Thymus (tissue), 11 donors: ENCODE results near the gene ATP1B1. TPM values are rescaled to one million over a fixed set of nuclear protein-coding genes. Genes with fewer than 3 reads are reported as not detected.

Experiments used
- DNase-seq, 9 donors: peaks; one replicate each; pipeline ENCODE4 v3.0.0-alpha.2; 2013; ENCODE audit warnings: low spot score in 9 of 9, low read depth in 6 of 9, missing footprints in 1 of 9
- H3K27ac ChIP-seq, 2 donors: one replicate each; pipeline ENCODE4 v1.5.1; 2013; ENCODE audit warnings: control low read depth in 1 of 2, low read depth in 1 of 2, low read length in 1 of 2, mild to moderate bottlenecking in 1 of 2, moderate library complexity in 1 of 2
- H3K27me3 ChIP-seq, 2 donors: one replicate each; pipeline ENCODE4 v1.5.1; 2013; ENCODE audit warnings: low read length in 1 of 2; ENCODE audit not compliant: control insufficient read depth in 2 of 2, insufficient read depth in 1 of 2
- H3K36me3 ChIP-seq, 2 donors: one replicate each; pipeline ENCODE4 v1.5.1; 2013; ENCODE audit warnings: low read length in 1 of 2, mild to moderate bottlenecking in 1 of 2, moderate library complexity in 1 of 2; ENCODE audit not compliant: control insufficient read depth in 2 of 2, insufficient read depth in 2 of 2
- H3K4me1 ChIP-seq, 2 donors: one replicate each; pipeline ENCODE4 v1.5.1; 2013; ENCODE audit warnings: low read length in 2 of 2; ENCODE audit not compliant: control insufficient read depth in 2 of 2, insufficient read depth in 2 of 2
- H3K4me3 ChIP-seq, 2 donors: one replicate each; pipeline ENCODE4 v1.5.1; 2013; ENCODE audit warnings: low read length in 2 of 2, control low read depth in 1 of 2, mild to moderate bottlenecking in 1 of 2
- H3K9me3 ChIP-seq, 2 donors: one replicate each; pipeline ENCODE4 v1.5.1; 2013; ENCODE audit warnings: low read length in 1 of 2, mild to moderate bottlenecking in 1 of 2; ENCODE audit not compliant: control insufficient read depth in 2 of 2, insufficient read depth in 1 of 2
- WGBS: extraction: QIAGEN DNeasy Blood & Tissue Kit; methylation state at CpG from one replicate; pipeline ENCODE4 v1.1.7; 2013; 5-methylcytosine and 5-hydroxymethylcytosine counted together
- polyA plus RNA-seq: library from polyadenylated mRNA; stranded (reverse); fragments of 200-250 nt; gene quantifications from one replicate; pipeline ENCODE4 v1.2.3, GENCODE V29; 2013
- total RNA-seq: library from RNA; stranded (reverse); fragments of 120-200 nt; gene quantifications from one replicate; pipeline ENCODE4 v1.2.4, GENCODE V29; 2013
- donor health status: healthy.

Gene ATP1B1
- total and polyA plus RNA-seq, 2 donors: 10.7 to 41.8 TPM

DNA sequence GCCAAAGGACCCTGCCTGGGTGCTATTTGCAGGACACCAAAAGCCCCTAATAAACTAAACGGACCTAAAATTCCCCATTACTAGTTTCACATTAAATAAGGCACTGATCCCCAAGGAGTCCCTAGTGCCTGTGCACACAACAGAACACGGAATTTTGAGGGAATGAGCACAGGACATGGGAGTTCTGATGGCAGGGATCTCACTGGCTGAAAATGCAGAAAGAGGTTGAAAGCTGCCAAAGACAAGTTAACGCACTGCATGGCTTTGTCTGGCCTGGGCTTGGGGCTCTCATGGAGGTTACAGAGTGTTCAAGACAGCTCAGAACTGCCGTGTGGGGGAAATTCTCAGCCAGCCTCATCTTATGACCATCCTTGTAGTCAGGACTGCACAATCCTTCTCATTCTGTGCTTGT is 15.6 kb upstream of the ATP1B1 start:
- Histone ChIP-seq H3K27ac (no peak overlapping the region), H3K36me3 (no peaks in the 10 kb centered on the region), H3K4me1 (peaks cover 6% of the 10 kb centered on the region in 2 donors), H3K9me3 (no peaks in the 10 kb centered on the region), H3K4me3 (no peak overlapping the region), H3K27me3 (no peaks in the 10 kb centered on the region)
- 96% methylated on average over 4 of the region's 4 CpGs for WGBS
- no peak for DNase-seq

DNA sequence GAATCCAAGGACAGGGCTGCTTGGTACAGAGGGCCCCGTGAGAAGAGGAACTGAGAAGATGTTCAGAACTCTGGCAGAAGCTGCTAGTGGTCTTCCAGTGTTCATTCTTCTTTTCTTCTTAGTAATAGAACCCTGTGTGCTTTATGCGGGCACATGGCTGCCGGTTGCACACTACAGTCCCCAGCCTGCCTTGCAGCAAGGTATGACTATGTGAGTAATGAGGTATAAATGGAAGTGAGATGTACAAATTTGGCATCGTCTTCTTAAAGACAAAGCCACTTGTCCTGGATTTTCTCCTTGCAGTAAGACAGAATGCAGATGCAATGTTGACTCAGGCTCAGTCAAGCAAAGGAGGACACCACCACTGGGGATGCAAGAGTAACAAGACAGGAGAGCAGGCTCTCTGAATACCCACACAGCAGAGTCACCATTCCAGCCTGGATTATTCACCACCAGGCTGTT is 15.0 kb upstream of the ATP1B1 start:
- Histone ChIP-seq H3K9me3 (no peaks in the 10 kb centered on the region), H3K27me3 (no peaks in the 10 kb centered on the region), H3K4me3 (no peak overlapping the region), H3K27ac (no peak overlapping the region), H3K4me1 (peaks cover 6% of the 10 kb centered on the region in 2 donors), H3K36me3 (no peaks in the 10 kb centered on the region)
- no peak for DNase-seq
- 95% methylated on average over 4 of the region's 4 CpGs for WGBS

DNA sequence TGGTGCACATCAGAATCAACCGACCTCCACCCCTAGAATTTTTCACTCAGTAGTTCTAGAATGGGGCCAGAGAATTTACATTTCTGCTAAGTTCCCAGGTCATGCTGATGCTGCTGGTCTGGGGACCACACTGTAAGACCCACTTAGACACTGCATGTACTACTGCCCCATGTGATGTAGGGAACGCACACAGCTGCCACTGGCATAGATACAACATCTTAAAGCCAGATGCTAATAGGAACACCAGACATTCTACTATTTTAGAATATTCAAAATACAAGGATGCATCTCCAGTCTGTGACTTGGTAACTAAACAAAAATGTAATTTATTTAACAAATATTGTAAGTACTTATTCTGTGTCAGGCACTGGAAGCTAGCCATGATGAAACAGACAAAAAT is 14.1 kb upstream of the ATP1B1 start:
- no peaks in the 10 kb centered on the region for H3K27me3 ChIP-seq
- H3K36me3 ChIP-seq: no peaks in the 10 kb centered on the region
- no peak overlapping the region for H3K27ac ChIP-seq
- 96% methylated on average over 2 of the region's 2 CpGs for WGBS
- peaks cover 6% of the 10 kb centered on the region in 2 donors for H3K4me1 ChIP-seq
- H3K4me3 ChIP-seq: no peak overlapping the region
- no peak for DNase-seq
- H3K9me3 ChIP-seq: no peaks in the 10 kb centered on the region

DNA sequence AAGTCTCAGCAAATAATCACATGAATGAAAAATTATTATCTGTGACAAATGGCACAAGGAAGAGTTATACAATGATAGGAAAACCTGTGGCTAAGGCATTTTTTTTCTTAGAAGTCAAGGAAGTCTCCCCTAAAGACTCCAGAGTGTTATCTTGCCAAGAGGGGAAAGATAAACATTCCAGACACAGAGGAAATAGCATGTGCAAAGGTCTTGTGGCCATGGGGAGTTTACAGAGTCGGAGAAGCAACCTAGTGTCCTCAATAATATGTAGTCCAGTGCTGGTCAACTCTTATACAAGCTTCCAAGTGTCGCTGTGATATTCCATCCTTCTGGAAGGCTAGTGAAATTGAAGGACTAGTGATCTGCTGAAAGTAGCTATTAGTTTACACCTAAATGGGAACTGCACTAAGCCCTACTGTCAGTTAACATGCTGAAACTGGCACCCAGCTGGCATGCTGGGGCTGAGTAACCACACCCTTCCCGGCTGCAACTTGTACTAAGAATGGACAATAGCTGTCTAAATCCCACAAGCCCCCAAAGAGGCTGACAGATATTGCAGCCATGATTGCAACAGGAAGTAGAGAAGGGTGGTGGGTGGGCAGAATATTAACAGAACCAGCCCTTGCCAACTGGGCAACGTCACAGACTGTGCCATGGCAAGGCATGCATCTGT is 11.5 kb upstream of the ATP1B1 start:
- no peak for DNase-seq
- 90% methylated on average over 4 of the region's 4 CpGs for WGBS
- H3K27ac ChIP-seq: no peak overlapping the region
- no peaks in the 10 kb centered on the region for H3K9me3 ChIP-seq
- no peaks in the 10 kb centered on the region for H3K27me3 ChIP-seq
- no peak overlapping the region for H3K4me3 ChIP-seq
- peaks cover 6% of the 10 kb centered on the region in 2 donors for H3K4me1 ChIP-seq
- H3K36me3 ChIP-seq: no peaks in the 10 kb centered on the region

DNA sequence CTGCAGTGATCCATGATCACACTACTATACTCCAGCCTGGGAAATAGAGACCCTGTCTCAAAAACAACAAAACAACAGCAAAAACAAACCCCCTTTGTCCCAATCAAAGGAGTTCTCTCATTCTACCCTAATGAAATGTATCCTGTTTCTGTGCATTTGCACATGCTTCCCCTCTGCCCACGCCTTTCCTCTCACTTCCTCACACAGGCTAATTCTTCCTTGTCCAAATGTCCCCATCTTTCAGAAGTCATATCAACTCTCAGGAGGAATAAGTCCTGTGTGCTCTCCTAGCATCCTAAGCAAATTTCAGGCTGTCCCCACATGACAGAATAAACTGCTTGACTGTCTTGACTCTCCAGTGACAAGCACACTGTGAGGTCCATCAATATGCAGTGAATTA is 8.1 kb upstream of the ATP1B1 start:
- DNase-seq: no peak
- Histone ChIP-seq H3K9me3 (no peaks in the 10 kb centered on the region), H3K27ac (no peak overlapping the region), H3K4me1 (peaks cover 6% of the 10 kb centered on the region in 2 donors), H3K27me3 (peaks cover 0 to 7% of the 10 kb centered on the region in 2 donors), H3K36me3 (no peaks in the 10 kb centered on the region), H3K4me3 (no peak overlapping the region)
- 96% methylated on average over 1 of the region's 1 CpG for WGBS

DNA sequence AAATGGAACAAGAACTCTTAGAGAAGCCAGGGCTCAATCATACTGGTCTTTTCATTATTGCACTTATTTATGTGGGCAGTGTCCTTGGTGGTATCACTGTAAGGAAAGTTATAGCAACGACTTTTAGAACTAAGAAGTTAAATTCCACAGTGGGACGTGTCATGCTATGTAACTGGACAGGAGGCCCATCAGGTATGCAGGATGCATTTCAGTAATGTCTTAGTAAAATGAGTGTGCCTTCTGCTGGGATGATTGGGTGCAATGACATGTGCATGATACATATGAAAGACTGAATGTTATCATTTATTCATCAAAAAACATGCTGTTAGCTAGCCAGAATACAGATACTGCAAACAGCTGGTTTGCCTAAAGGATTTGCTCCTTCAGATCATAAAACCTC is 6.9 kb upstream of the ATP1B1 start:
- Histone ChIP-seq H3K27ac (no peak overlapping the region), H3K4me3 (no peak overlapping the region), H3K4me1 (no peaks in the 10 kb centered on the region), H3K9me3 (no peaks in the 10 kb centered on the region), H3K36me3 (no peaks in the 10 kb centered on the region), H3K27me3 (peaks cover 0 to 17% of the 10 kb centered on the region in 2 donors)
- DNase-seq: no peak
- 95% methylated on average over 2 of the region's 2 CpGs for WGBS

DNA sequence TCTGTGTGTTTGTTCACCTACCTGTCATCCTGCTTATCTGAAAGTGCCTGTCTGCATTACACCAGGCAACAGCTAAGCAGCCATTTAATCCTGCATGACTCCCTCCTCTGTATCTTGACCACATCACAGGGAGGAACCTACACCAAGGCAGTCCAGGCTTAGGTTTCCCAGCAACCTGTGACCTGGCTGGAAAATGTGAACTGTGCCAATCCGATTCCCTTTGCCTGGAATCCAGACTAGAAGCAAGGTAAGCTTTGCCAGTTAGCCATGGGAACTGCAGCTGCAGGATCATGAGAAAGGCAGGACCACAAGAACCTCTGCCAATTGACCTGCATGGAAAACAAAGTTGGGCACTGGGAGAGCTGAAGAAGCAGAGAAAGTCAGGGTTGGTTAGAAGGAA is 6.3 kb upstream of the ATP1B1 start:
- 97% methylated on average over 1 of the region's 1 CpG for WGBS
- Histone ChIP-seq H3K9me3 (no peaks in the 10 kb centered on the region), H3K36me3 (no peaks in the 10 kb centered on the region), H3K27me3 (peaks cover under 1 to 24% of the 10 kb centered on the region in 2 donors), H3K4me3 (no peak overlapping the region), H3K4me1 (peaks cover under 1 to 2% of the 10 kb centered on the region in 2 donors), H3K27ac (no peak overlapping the region)
- no peak for DNase-seq

DNA sequence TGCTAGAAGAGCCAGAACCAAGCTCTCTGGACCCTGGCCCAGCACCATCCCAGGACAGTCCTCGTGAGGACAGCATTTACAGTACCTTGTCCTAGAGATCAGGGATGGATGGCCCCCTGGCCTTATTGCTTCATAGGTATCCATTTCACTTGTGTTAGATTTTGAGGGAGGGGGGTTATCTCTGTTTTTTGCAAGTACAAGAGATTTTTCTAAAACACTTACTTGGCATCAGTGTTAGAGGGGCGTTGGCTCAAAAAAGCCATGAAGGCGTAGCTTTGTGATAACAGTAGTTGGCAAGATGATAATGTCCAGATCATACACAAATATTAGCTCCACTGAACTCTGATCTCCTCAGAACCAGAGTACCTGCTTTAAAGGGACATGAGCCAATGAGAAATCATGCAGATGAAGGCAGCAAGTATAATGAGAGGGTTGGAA is 5.8 kb upstream of the ATP1B1 start:
- Histone ChIP-seq H3K9me3 (no peaks in the 10 kb centered on the region), H3K4me3 (no peak overlapping the region), H3K4me1 (peaks cover 5% of the 10 kb centered on the region in 2 donors), H3K27me3 (peaks cover 5 to 28% of the 10 kb centered on the region in 2 donors), H3K36me3 (no peaks in the 10 kb centered on the region), H3K27ac (no peak overlapping the region)
- 95% methylated on average over 3 of the region's 3 CpGs for WGBS
- DNase-seq: no peak

DNA sequence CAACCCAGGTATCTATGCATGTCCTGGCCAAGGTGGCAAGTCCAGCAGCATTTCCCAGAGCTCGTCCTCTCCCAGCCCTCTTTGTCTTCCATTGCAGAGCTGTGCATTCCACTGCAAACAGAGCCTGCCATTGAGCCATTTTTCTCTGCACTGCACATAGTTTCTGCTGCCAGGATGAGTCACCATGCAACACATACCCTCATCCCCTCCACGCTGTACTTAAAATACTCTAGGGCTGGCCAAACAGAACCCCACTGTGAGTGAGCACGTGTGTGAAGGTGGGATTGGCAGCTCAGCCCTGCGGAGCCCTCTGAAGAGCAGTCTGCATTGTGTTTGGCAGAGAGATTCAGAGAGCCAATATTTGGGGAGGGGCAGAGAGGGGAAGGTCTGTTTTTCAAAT is 3.9 kb upstream of the ATP1B1 start:
- H3K4me1 ChIP-seq: peaks cover 5 to 9% of the 10 kb centered on the region in 2 donors
- DNase-seq: no peak
- no peaks in the 10 kb centered on the region for H3K9me3 ChIP-seq
- H3K36me3 ChIP-seq: no peaks in the 10 kb centered on the region
- H3K27me3 ChIP-seq: peaks cover 5 to 33% of the 10 kb centered on the region in 2 donors
- no peak overlapping the region for H3K27ac ChIP-seq
- WGBS: 92% methylated on average over 4 of the region's 4 CpGs
- no peak overlapping the region for H3K4me3 ChIP-seq
